K562 (cell line): ENCODE measurements around the gene DDX55. TPM values are rescaled to one million over a fixed set of nuclear protein-coding genes. Genes with fewer than 3 reads are reported as not detected.
A peak's percentile ranks its signal among the peaks of the same experiment; 100 is the strongest.

Source experiments
- ATAC-seq: fragments of 200-7000 bp; cut with Tn5 transposase; 3 replicates; pipeline ENCODE4 v1.9.1; 2020; ENCODE audit warnings: moderate library complexity
- BruUV-seq: library from RNA; stranded (reverse); fragments of 400-500 nt; replicated peaks from 2 replicates; lab custom pipeline; 2021; lab: Mats Ljungman, UMichigan
- CTCF ChIA-PET: fragments of 300-600 bp; formaldehyde crosslinking; extraction: SDS; loops from one replicate; lab custom pipeline; 2021; ENCODE audit warnings: low intra/inter-chr PET ratio; lab: Yijun Ruan, JAX
- POLR2A ChIA-PET: fragments of 300-600, 350-650 bp; sonication (Branson Sonifier 250); formaldehyde crosslinking; extraction: SDS; loops from one replicate; lab custom pipeline; 2021; ENCODE audit warnings: antibody characterized with exemption, inconsistent platforms; lab: Yijun Ruan, JAX
- DNase-seq, 4 experiments: peaks; one replicate each; pipeline versions ENCODE4 v3.0.0 to v3.0.0-alpha.2; 2011 to 2018; ENCODE audit warnings: low spot score in 3 of 4, mixed read lengths in 3 of 4; ENCODE audit errors: extremely low read depth in 1 of 4
- FAIRE-seq: peaks from 2 replicates; lab custom pipeline; 2011; peaks lifted over from hg19 to GRCh38; lab: Jason Lieb, UNC
- H2AFZ ChIP-seq: 2 replicates; pipeline ENCODE4 v1.6.0; 2011; ENCODE audit warnings: low read depth, low read length, control low read depth, inconsistent platforms
- H3K27ac ChIP-seq: fragments of 200-600 bp; 3 replicates; pipeline ENCODE4 v1.8.0; 2011; ENCODE audit warnings: low read depth, mild to moderate bottlenecking, control low read depth, inconsistent platforms, low read length, moderate library complexity, mixed read lengths; ENCODE audit errors: extremely low read depth
- H3K27me3 ChIP-seq, 2 experiments: fragments of 300-600 bp in 1 of 2; 2 replicates in 1 of 2; 3 replicates in 1 of 2; pipeline versions ENCODE4 v1.6.0 to v1.8.0; 2011; ENCODE audit warnings: inconsistent platforms in 2 of 2, low read length in 2 of 2, mild to moderate bottlenecking in 1 of 2, mixed read lengths in 1 of 2, moderate library complexity in 1 of 2; ENCODE audit not compliant: control insufficient read depth in 2 of 2, insufficient read depth in 2 of 2
- H3K36me3 ChIP-seq: fragments of 300-600 bp; 3 replicates; pipeline ENCODE4 v1.8.0; 2011; ENCODE audit warnings: mild to moderate bottlenecking, low read length, inconsistent platforms; ENCODE audit not compliant: control insufficient read depth, insufficient read depth
- H3K4me1 ChIP-seq, 2 experiments: fragments of 200-600 bp in 1 of 2; replicated peaks in 1 of 2; 2 replicates in 1 of 2; 3 replicates in 1 of 2; pipeline versions ENCODE4 v1.5.1 to v1.8.0; 2011; ENCODE audit warnings: inconsistent platforms in 2 of 2, low read length in 2 of 2, mild to moderate bottlenecking in 1 of 2, mixed read lengths in 1 of 2, moderate library complexity in 1 of 2; ENCODE audit not compliant: control insufficient read depth in 2 of 2, insufficient read depth in 2 of 2
- H3K4me2 ChIP-seq: 2 replicates; pipeline ENCODE4 v1.6.1; 2011; ENCODE audit warnings: low read length, control low read depth, inconsistent platforms, mixed read lengths; ENCODE audit not compliant: insufficient read depth
- H3K4me3 ChIP-seq: fragments of 200-600 bp; sonication (generic), shearing (Covaris generic); 2 replicates; pipeline ENCODE4 v1.5.1; 2016; ENCODE audit warnings: control low read depth, inconsistent platforms
- H3K79me2 ChIP-seq: fragments of 200-600 bp; 3 replicates; pipeline ENCODE4 v1.8.0; 2011; ENCODE audit warnings: low read length, inconsistent platforms; ENCODE audit not compliant: control insufficient read depth, insufficient read depth
- H3K9ac ChIP-seq, 2 experiments: 2 replicates each; pipeline versions ENCODE4 v1.6.0 to v1.6.1; 2011; ENCODE audit warnings: low read depth in 2 of 2, low read length in 2 of 2, control low read depth in 1 of 2, inconsistent platforms in 1 of 2, mild to moderate bottlenecking in 1 of 2, mixed read lengths in 1 of 2; ENCODE audit not compliant: insufficient read depth in 1 of 2
- H3K9me1 ChIP-seq: one replicate; pipeline ENCODE4 v1.6.0; 2011; ENCODE audit warnings: inconsistent platforms, mild to moderate bottlenecking, low read length, moderate library complexity; ENCODE audit not compliant: control insufficient read depth, insufficient read depth
- H3K9me3 ChIP-seq: replicated peaks from 2 replicates; pipeline ENCODE4 v1.5.1; 2011; ENCODE audit warnings: low read depth, low read length, inconsistent platforms; ENCODE audit not compliant: control insufficient read depth, insufficient read depth
- H4K20me1 ChIP-seq: replicated peaks from 2 replicates; pipeline ENCODE4 v1.6.1; 2011; ENCODE audit warnings: low read length, inconsistent platforms, mixed read lengths; ENCODE audit not compliant: control insufficient read depth, insufficient read depth
- ARID2 ChIP-seq: fragments of 450-650 bp; IDR thresholded peaks from 2 replicates; pipeline ENCODE4 v1.6.1; 2017; ENCODE audit warnings: antibody characterized with exemption, mild to moderate bottlenecking
- ATF1 ChIP-seq, 2 experiments: fragments of 450-650 bp in 1 of 2; IDR thresholded peaks; 2 replicates each; pipeline ENCODE4 v1.6.1; 2016; ENCODE audit warnings: missing compliant biosample characterization in 1 of 2, missing genetic modification characterization in 1 of 2
- CBFA2T2 ChIP-seq: fragments of 450-650 bp; conservative IDR thresholded peaks from 2 replicates; pipeline ENCODE4 v1.6.1; 2017; ENCODE audit warnings: mild to moderate bottlenecking
- CEBPZ ChIP-seq: fragments of 150-350 bp; IDR thresholded peaks from 2 replicates; pipeline ENCODE4 v1.6.1; 2014; ENCODE audit warnings: low read depth, mild to moderate bottlenecking, low read length, borderline replicate concordance
- CREM ChIP-seq: IDR thresholded peaks from 2 replicates; pipeline ENCODE4 v1.6.1; 2014; ENCODE audit warnings: antibody characterized with exemption, low read depth
- CXXC5 ChIP-seq: fragments of 250-450 bp; sonication (Bioruptor Pico); IDR thresholded peaks from 2 replicates; pipeline ENCODE4 v1.8.0; 2022; ENCODE audit warnings: inconsistent platforms, mild to moderate bottlenecking, moderate library complexity
- HCFC1 ChIP-seq: IDR thresholded peaks from 2 replicates; pipeline ENCODE4 v1.6.1; 2012; ENCODE audit warnings: low read depth, low read length, improper control_type of control experiment
- IRF2 ChIP-seq: sonication (generic); formaldehyde crosslinking; IDR thresholded peaks from 2 replicates; pipeline ENCODE4 v1.8.1; 2022; ENCODE audit warnings: mild to moderate bottlenecking, missing genetic modification reagents
- JUNB ChIP-seq: fragments of 450-650 bp; formaldehyde crosslinking; conservative IDR thresholded peaks from 2 replicates; pipeline ENCODE4 v1.4.0; 2020; ENCODE audit warnings: mild to moderate bottlenecking
- NFIC ChIP-seq: fragments of 450-650 bp; IDR thresholded peaks from 2 replicates; pipeline ENCODE4 v1.6.1; 2017; ENCODE audit warnings: mild to moderate bottlenecking, inconsistent platforms
- SIX5 ChIP-seq, 2 experiments: IDR thresholded peaks; 2 replicates each; pipeline ENCODE4 v1.6.1; 2011; ENCODE audit warnings: low read length in 2 of 2, borderline replicate concordance in 1 of 2, low read depth in 1 of 2, mild to moderate bottlenecking in 1 of 2, moderate library complexity in 1 of 2; ENCODE audit not compliant: insufficient read depth in 1 of 2
- SMAD4 ChIP-seq: fragments of 250-450 bp; sonication (Bioruptor Pico); conservative IDR thresholded peaks from 2 replicates; pipeline ENCODE4 v1.8.0; 2021; ENCODE audit warnings: inconsistent platforms, mild to moderate bottlenecking, moderate library complexity
- TEAD1 ChIP-seq, 2 experiments: fragments of 450-650 bp in 1 of 2; sonication (generic) in 1 of 2; formaldehyde crosslinking; IDR thresholded peaks; 2 replicates each; pipeline versions ENCODE4 v1.4.0 to v1.8.0; 2020 to 2022; ENCODE audit warnings: mild to moderate bottlenecking in 2 of 2, missing genetic modification reagents in 1 of 2
- TEAD2 ChIP-seq: fragments of 450-650 bp; IDR thresholded peaks from 2 replicates; pipeline ENCODE4 v1.6.1; 2016; ENCODE audit warnings: missing genetic modification characterization, control low read depth, missing compliant biosample characterization
- TEAD4 ChIP-seq, 2 experiments: sonication (generic) in 1 of 2; formaldehyde crosslinking in 1 of 2; IDR thresholded peaks; 2 replicates each; pipeline versions ENCODE4 v1.6.1 to v1.8.0; 2012 to 2022; ENCODE audit warnings: borderline replicate concordance in 1 of 2, inconsistent platforms in 1 of 2, low read length in 1 of 2, mild to moderate bottlenecking in 1 of 2, missing genetic modification reagents in 1 of 2
- USF2 ChIP-seq: sonication (generic); formaldehyde crosslinking; IDR thresholded peaks from 2 replicates; pipeline ENCODE4 v1.5.0; 2020; ENCODE audit warnings: missing genetic modification reagents
- ZNF12 ChIP-seq: sonication (generic); formaldehyde crosslinking; IDR thresholded peaks from 2 replicates; pipeline ENCODE4 v1.4.0; 2020; ENCODE audit warnings: mild to moderate bottlenecking, missing genetic modification reagents
- ZNF316 ChIP-seq: fragments of 450-650 bp; IDR thresholded peaks from 2 replicates; pipeline ENCODE4 v1.6.1; 2016
- ZNF57 ChIP-seq: fragments of 450-650 bp; formaldehyde crosslinking; IDR thresholded peaks from 2 replicates; pipeline ENCODE4 v1.4.0; 2020; ENCODE audit warnings: mild to moderate bottlenecking, moderate library complexity
- WGBS: fragments of 100-300 bp; shearing (Covaris generic); methylation state at CpG from one replicate; pipeline ENCODE4 v1.1.6; 2016; ENCODE audit warnings: low coverage, mixed read lengths; ENCODE audit not compliant: insufficient coverage; ENCODE audit errors: missing lambda C conversion rate; 5-methylcytosine and 5-hydroxymethylcytosine counted together
- in situ Hi-C: fragments of 300-500 bp; cut with MboI; formaldehyde crosslinking; loops from 4 replicates; pipeline ENCODE4 v1.15.0; 2018; ENCODE audit warnings: inconsistent platforms, mixed read lengths
- intact Hi-C: fragments of 100-400 bp; cut with micrococcal nuclease; formaldehyde crosslinking; loops from 2 replicates; pipeline ENCODE4 v1.14.2; 2022
- polyA plus RNA-seq, 8 experiments: library from polyadenylated mRNA; depleted of rRNA in 4 of 8; stranded (reverse) in 5 of 8; unstranded in 3 of 8; fragments of >200 nt; fragmentation: Nextera tagmentation in 2 of 8; fragmentation: Illumina TruSeq in 1 of 8; extraction: Ambion mirVana in 2 of 8; extraction: Trizol in 1 of 8; gene quantifications; 2 replicates each; pipeline versions ENCODE4 v1.2.1 to v1.2.3, GENCODE V29; 2011 to 2014; ENCODE audit warnings: inconsistent platforms in 1 of 8, missing spikeins in 1 of 8
- total RNA-seq, 7 experiments: library from RNA; depleted of rRNA in 6 of 7; stranded (reverse); fragments of >200 nt in 6 of 7; fragmentation: Illumina TruSeq in 2 of 7; extraction: Trizol in 2 of 7; gene quantifications; 2 replicates each; pipeline versions ENCODE4 v1.2.1 to v1.2.3, GENCODE V29; 2011 to 2021; ENCODE audit warnings: low replicate concordance in 1 of 7

The DDX55 gene
- total and polyA plus RNA-seq, 9 of the 15 experiments (the other 6 are each of a cell fraction or from before 2014, with no cell fraction given): 10.6 to 71.0 (median 60.9) TPM

DNA sequence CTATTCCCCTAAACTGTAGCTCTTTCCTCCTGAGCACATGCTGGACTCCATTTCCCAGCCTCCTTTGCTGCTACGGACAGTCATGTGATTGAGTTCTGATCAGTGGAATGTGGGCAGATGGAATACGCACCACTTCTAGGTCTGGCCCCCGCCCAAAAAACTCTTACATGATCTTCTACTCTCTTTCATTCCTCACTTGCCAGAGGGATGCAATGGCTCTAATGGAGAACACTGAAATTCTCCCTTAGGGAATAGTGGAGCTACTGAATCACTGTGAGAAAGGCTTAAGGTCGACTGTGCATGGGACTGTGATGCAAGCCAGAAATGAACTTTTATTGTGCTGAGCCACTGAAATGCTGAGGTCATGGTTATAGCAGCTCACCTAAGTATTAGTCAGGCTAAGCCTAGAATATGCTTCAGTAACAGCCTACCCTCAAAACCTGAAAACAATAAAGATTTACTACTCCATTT lies 30.5 kb upstream of the DDX55 start:
- in situ Hi-C loops (no loop called here), intact Hi-C loops (no loop called here)
- Histone ChIP-seq H3K4me1 (peaks cover 0 to 3% of the 10 kb centered on the region in 2 experiments; a peak in 1 of 5 replicates), H3K9me1 (no peaks in the 10 kb centered on the region), H3K9me3 (no peaks in the 10 kb centered on the region), H3K4me2 (peak overlapping the region; percentile 51), H3K79me2 (no peaks in the 10 kb centered on the region), H3K9ac (no peak overlapping the region), H4K20me1 (no peaks in the 10 kb centered on the region), H3K27me3 (no peaks in the 10 kb centered on the region), H3K36me3 (no peaks in the 10 kb centered on the region), H2AFZ (peak overlapping the region; percentile 88), H3K27ac (no peak overlapping the region), H3K4me3 (no peak overlapping the region)
- FAIRE-seq: peak; percentile 86
- ChIA-PET POLR2A (interaction anchor here (0.9 to 1.2 kb wide), 8 partner anchors 9 to 39 kb away, joined by 3 to 6 read pairs (median 4); no protein-coding TSS in a partner anchor), CTCF (no interaction called here)
- peak; percentile 94 for ATAC-seq
- DNase-seq: peak; percentile 36 to 61 (median 44)
- 18% methylated on average over 4 of the region's 4 CpGs for WGBS
- no TSS peak for BruUV-seq
- TF ChIP-seq TEAD4 (IDR thresholded peaks at IDR 0.05; ENCODE audit: low read length): peak; percentile 59; the same call in 1 of the 2 replicates
- no peak for TF ChIP-seq TEAD4 (CRISPR knock-in tag; IDR thresholded peaks at IDR 0.05; ENCODE audit: borderline replicate concordance)
- TF ChIP-seq SMAD4 (CRISPR knock-in tag): 0 out of 2 replicates have a peak, but pooled peaks have one; percentile 24
- peak; percentile 76 to 77 for TF ChIP-seq SIX5 (IDR thresholded peaks at IDR 0.05; ENCODE audit: borderline replicate concordance in 1 of 2, insufficient read depth in 1 of 2, low read depth in 1 of 2, low read length in 2 of 2)
- TF ChIP-seq JUNB: no peak
- peak; percentile 93 for TF ChIP-seq USF2
- 0 out of 2 replicates have a peak, but pooled peaks have one; percentile 39 for TF ChIP-seq CXXC5 (CRISPR knock-in tag)
- peak; percentile 66 for TF ChIP-seq ZNF316
- TF ChIP-seq TEAD2 (tag): peak; percentile 63; the same call in 1 of the 2 replicates
- TF ChIP-seq CEBPZ: no peak
- peak; percentile 91 for TF ChIP-seq HCFC1
- TF ChIP-seq ZNF12 (CRISPR knock-in tag): peak; percentile 98
- TF ChIP-seq CREM: peak; percentile 50
- TF ChIP-seq ATF1 (CRISPR knock-in tag; IDR thresholded peaks at IDR 0.05): no peak
- TF ChIP-seq ATF1 (tag; IDR thresholded peaks at IDR 0.05): peak; percentile 34; the same call in 1 of the 2 replicates
- TF ChIP-seq NFIC: peak; percentile 80
- TF ChIP-seq TEAD1 (CRISPR knock-in tag; IDR thresholded peaks at IDR 0.05): 0 out of 4 replicates have a peak, but pooled peaks of 1 of the 2 experiments have one; percentile 18
- no peak for TF ChIP-seq ARID2
- TF ChIP-seq CBFA2T2: peak; percentile 35
- TF ChIP-seq ZNF57 (CRISPR knock-in tag): no peak
- no peak for TF ChIP-seq IRF2 (CRISPR knock-in tag)
